Airway epithelial cell (primary cell): Measurements from ENCODE around the gene ATG4A. TPM values are rescaled to one million over a fixed set of nuclear protein-coding genes. Genes with fewer than 3 reads are reported as not detected.

Experiments used
- total RNA-seq: library from RNA; depleted of rRNA; stranded (reverse); fragments of >200 nt; gene quantifications from 2 replicates; pipeline ENCODE4 v1.2.3, GENCODE V29; 2015

ATG4A gene
- 9.6 and 23.0 TPM in 2 replicates for total RNA-seq

GRCh38 chrX:108091264-108091877 lies at the start of gene ATG4A, which contains the start of gene PSMD10:
Gene ATG4A, plus strand, starts transcription at chrX:108091778. Its CDS starts 49 bp downstream, at chrX:108091827.
Gene PSMD10, minus strand, starts transcription at chrX:108091542. Its CDS starts 22 bp downstream, at chrX:108091520.

DNA sequence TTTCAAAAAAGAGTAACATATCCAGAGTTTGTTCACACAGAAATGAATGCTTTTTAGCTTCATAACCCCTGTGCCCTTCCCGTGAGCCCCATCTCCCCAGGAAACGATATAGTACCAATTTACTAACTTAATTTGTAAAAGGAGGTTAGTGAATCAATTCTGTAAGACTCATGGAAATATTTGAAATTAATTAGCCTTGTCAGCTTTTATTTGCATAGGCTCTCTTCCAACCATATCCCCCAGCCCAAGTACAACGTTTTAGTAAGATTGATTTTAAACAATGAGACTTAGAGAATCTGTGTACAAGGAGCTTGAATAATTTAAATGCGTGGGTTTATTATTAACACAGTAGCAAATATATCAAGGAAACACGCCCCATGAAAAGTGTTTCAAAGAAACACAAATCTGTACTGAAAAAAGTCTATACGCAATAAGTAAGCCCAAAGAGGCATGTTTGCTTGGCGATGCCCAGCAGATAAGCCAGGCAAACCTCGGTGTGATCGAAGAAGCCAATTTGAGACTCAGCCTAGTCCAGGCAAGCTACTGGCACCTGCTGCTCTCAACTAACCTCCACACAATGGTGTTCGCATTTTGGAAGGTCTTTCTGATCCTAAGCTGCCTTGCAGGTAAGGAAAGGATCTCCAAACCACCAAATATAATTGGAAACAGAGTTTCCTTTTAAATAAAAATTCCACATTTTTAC lies 46.9 kb upstream of the ATG4A start, which contains the start of gene VSIG1:
TSS of gene VSIG1 (plus strand) at position 512 of the 703 bp plus-strand sequence. CDS start at position 578, 66 bp downstream.

Other genes with a start within 250 kb of the ATG4A start
- not detected in 2 replicates for gene TEX13B, start 109.4 kb upstream of the ATG4A start, total RNA-seq
- gene VSIG1, start 46.7 kb upstream of the ATG4A start, total RNA-seq, result 0.85 and 1.4 TPM in 2 replicates
- 50.7 and 54.9 TPM in 2 replicates for gene PSMD10, start 236 bp upstream of the ATG4A start, total RNA-seq